ENCODE measurements around the gene STX8.

Gene STX8

GRCh38 chr17:9244066-9245052 is 331.3 kb downstream of the STX8 start:
- no peaks in the 10 kb centered on the region for H3K4me1 ChIP-seq
- no peaks in the 10 kb centered on the region for H3K27me3 ChIP-seq
- no peaks in the 10 kb centered on the region for H3K9me3 ChIP-seq
- no peaks in the 10 kb centered on the region for H3K36me3 ChIP-seq
- no peak for DNase-seq
- TF ChIP-seq CTCF (IDR thresholded peaks at IDR 0.05; ENCODE audit: low read depth, low read length) = no peak
- no peak overlapping the region for H3K4me3 ChIP-seq (ENCODE audit: low read depth, low read length)

GRCh38 chr17:9242983-9243382 is 332.6 kb downstream of the STX8 start:
- Histone ChIP-seq H3K4me3 (ENCODE audit: low read depth, low read length) (no peak overlapping the region), H3K27me3 (no peaks in the 10 kb centered on the region), H3K4me1 (no peaks in the 10 kb centered on the region), H3K36me3 (no peaks in the 10 kb centered on the region), H3K9me3 (no peaks in the 10 kb centered on the region)
- TF ChIP-seq CTCF (IDR thresholded peaks at IDR 0.05; ENCODE audit: low read depth, low read length) = no peak
- no peak for DNase-seq

GRCh38 chr17:9242497-9242881 is 333.1 kb downstream of the STX8 start:
- H3K36me3 ChIP-seq = no peaks in the 10 kb centered on the region
- no peaks in the 10 kb centered on the region for H3K9me3 ChIP-seq
- no peak for TF ChIP-seq CTCF (IDR thresholded peaks at IDR 0.05; ENCODE audit: low read depth, low read length)
- H3K4me1 ChIP-seq = no peaks in the 10 kb centered on the region
- H3K4me3 ChIP-seq (ENCODE audit: low read depth, low read length) = no peak overlapping the region
- no peak for DNase-seq
- no peaks in the 10 kb centered on the region for H3K27me3 ChIP-seq

- Histone ChIP-seq H3K36me3 (no peaks in the 10 kb centered on the region), H3K4me3 (ENCODE audit: low read depth, low read length) (no peak overlapping the region), H3K4me1 (no peaks in the 10 kb centered on the region), H3K9me3 (no peaks in the 10 kb centered on the region), H3K27me3 (no peaks in the 10 kb centered on the region)
- DNase-seq = no peak
- no peak for TF ChIP-seq CTCF (IDR thresholded peaks at IDR 0.05; ENCODE audit: low read depth, low read length)
Measured at GRCh38 chr17:9241774-9242496, 333.7 kb downstream of the STX8 start.

- Histone ChIP-seq H3K27me3 (no peaks in the 10 kb centered on the region), H3K9me3 (no peaks in the 10 kb centered on the region), H3K4me1 (no peaks in the 10 kb centered on the region), H3K4me3 (ENCODE audit: low read depth, low read length) (no peak overlapping the region), H3K36me3 (no peaks in the 10 kb centered on the region)
- no peak for DNase-seq
- no peak for TF ChIP-seq CTCF (IDR thresholded peaks at IDR 0.05; ENCODE audit: low read depth, low read length)
Measured at GRCh38 chr17:9241371-9241712, 334.3 kb downstream of the STX8 start.
